ENCODE results near the gene NCS1.
"Not testable (repeated sequence)": the region's sequence is repeated elsewhere in the genome, so short reads cannot be mapped to it uniquely, and the experiment has no call there.

Gene NCS1

DNA sequence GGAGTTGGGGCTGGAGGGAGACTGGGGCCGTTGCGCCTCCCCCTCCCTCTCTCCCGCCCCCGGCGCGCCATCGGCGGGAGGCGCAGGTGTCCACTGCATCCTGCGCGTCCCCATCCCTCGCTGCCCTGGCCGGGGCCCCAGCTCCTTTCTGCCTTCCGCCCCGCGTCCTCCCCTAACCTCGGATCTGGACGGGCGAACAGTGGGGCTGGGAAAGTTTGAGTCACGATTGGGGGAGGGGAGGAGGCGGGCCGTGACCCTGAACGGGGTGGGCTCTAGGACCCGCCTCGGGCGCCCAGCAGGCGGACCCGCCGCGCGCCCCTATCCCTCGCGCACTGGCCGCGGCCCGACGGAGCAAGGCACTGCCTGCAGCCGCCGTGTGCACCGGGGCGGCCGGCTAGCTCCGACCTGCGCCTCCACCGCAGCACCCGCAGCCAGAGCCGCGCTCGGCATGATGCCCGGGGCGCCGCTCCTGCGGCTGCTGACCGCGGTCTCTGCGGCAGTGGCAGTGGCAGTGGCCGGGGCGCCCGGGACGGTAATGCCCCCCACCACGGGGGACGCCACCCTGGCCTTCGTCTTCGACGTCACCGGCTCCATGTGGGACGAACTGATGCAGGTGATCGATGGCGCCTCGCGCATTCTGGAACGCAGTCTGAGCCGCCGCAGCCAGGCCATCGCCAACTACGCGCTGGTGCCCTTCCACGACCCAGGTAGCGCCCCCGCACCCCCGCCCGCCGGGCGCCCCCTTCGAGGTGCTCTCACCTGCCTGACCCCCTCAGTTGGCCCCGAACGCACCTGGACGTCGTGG is 93.4 kb downstream of the NCS1 start, which contains the start of gene HMCN2:
Gene HMCN2 (plus strand): TSS at position 330 of the 805 bp plus-strand sequence. CDS start 119 bp downstream, at position 449.
- no peak for DNase-seq

- DNase-seq: no peak
Observed at GRCh38 chr9:130266236-130267098, 94.3 kb downstream of the NCS1 start.

GRCh38 chr9:130267930-130268329 is 95.7 kb downstream of the NCS1 start:
- no peak for DNase-seq

DNA sequence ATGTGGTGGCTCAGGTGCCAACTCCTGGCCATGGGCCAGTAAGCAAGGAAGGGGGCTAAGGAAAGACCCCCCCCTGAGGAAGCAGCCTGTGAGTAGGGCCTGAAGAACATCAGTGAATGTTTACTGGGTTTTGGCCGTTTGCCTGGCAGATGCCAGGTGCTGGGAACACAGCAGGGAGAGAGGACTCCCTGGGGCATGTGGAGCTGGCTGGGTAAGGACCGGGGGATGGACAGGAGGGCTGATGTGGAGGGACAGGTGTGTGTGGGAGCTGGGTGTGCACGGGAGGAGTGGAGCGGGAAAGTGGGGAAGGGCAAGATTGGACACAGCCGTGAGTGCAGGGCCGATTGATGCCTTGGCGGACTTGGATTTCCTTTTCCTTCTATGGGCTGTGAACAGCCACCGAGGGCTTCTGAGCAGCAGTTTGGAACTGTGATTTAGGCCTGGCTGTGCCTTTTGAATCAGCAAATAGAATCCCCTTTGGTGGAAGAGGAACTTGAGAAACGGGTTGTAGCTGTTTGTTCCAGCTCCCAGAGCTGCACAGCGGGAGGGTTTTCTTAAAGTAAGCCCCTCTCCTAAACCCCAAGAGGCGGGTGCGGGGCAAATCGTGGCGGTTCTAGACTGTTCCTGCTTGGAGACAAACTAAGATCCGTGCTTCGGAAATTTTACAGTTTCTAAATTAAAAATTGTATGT is 96.5 kb downstream of the NCS1 start:
- DNase-seq: no peak

DNA sequence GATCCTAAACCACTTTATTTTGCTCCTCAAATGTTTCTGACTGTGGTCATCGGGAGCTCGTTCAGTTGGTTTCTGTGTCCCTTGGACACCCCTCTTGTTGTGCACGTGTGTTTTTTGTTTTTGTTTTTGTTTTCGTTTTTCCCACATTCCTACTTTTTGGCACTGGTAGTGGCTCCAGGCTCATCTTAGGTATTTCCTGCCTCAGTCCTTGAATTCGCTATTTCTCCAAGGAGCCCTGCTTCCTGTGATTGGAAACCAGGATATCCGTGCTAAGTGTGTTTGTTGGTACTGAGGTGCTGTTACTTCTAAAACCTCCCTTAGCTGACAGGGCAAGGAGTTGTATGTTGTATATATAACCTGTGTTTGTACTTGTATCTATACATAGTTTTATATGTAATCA is 99.3 kb downstream of the NCS1 start:
- DNase-seq: no peak

DNA sequence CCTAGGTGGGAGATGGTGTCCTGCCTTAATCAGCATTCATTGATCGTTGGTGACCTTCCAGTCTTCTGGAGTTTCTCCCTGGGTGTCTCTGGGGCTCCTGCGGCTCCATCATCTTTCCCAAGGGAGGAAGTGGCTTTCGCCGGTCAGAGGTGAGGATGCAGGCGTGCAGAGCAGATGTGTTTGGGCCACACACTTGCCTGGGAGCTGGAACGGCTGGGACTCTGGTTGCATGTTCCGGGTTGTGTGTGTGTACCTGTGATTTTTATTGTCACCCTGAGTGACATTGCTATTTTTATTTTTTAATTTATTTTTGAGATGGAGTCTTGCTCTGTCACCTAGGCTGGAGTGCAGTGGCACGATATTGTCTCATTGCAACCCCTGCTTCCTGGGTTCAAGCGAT is 103.0 kb downstream of the NCS1 start:
- no peak for DNase-seq

DNA sequence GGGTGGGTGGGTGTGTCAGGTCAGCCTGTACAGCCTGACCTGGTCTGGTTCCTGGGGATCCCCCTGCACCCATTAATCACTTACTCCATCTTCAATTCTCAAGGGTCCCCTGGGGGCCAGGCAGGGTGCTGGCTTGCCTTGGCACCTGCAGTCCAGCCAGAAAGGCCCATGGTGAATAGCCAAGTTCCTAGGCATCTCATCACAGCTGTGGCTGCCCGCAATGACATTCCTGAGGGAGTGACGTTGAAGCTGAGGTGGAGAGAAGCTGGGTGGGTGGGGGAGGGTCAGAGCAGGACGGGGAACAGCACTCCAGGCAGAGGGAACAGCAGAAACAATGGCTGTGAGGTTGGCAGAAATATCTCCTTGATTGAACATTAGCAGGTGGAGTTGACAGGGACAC is 103.9 kb downstream of the NCS1 start:
- DNase-seq: no peak

DNA sequence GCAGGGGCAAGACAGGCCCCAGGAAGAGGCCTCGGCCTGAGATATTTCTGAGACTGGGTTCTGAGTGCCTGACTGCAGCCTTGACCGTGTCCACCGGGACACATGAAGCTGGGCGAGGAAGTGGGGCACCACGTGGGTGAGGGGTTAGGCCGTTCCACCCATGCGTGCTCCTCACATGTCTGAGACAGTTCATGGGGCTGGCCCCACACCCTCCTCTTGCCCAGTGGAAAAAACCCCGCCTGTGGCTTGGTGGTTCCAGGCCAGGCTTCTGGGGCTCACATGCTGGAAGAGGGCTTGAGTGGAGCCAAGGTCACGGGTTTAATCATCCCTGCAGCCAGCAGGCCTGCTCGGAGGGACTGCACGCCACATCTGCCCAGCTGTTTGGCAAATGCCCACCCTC is 104.8 kb downstream of the NCS1 start:
- no peak for DNase-seq

- DNase-seq: not testable (repeated sequence)
Observed at GRCh38 chr9:130277525-130277924, 105.3 kb downstream of the NCS1 start.

GRCh38 chr9:130283539-130284248 is 111.5 kb downstream of the NCS1 start:
- DNase-seq: no peak

GRCh38 chr9:130284249-130284625 is 112.0 kb downstream of the NCS1 start:
- DNase-seq: no peak

DNA sequence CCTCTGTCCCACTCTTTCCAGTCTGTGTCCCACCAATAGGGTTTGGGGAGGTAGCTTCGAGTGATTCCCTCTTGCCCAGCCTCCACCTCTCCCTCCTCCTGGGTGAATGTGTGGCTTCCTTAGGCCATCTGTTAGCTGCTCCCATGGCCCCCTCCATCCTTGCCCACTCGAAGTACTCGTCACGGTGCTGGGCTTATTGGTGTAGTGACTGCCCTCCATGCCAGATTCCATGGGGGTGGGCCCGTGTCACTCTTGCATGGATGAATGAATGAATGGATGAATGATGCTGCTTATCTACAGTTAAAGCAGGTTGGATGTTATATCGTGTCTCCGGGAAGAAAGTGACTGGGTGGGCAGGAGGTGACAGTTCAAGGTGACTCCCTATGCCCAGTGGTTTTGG is 112.5 kb downstream of the NCS1 start:
- DNase-seq: no peak

GRCh38 chr9:130285271-130285670 is 113.1 kb downstream of the NCS1 start:
- no peak for DNase-seq

DNA sequence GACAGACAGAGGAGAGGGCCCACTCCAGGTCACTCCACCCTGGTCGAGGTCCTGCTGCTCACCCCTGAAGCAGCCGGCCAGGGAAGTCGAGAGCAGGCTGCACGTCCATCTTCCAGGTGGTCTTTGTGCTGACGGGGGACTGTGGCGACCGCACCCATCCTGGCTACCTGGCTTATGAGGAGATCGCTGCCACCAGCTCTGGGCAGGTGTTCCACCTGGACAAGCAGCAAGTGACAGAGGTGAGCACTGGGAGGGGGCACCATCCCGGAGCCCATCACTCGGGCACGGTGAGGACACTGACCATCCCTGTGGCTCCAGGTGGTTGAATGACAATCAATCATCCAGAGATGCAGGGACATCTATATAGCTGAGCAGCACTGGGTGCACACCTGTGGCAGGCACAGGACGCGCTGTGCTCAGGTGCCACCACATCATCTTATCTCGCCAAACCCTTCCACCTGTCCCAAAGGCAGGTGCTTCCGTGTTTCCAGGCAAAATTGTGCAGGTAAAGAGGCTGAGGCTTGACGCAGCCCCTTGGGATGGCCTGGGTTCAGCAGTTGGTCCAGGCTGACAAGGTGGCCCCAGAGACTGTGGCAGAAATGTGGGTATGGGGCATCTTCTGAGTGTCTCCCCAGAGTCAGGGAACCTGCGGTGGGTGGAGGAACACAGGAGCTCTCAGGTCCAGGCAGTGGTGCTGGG is 114.0 kb downstream of the NCS1 start:
- DNase-seq: no peak

Data from NCI-H1048 (cell line).